GM18505 (cell line): Measurements from ENCODE around the gene OR4C45.
"Not testable (repeated sequence)": the region's sequence is repeated elsewhere in the genome, so short reads cannot be mapped to it uniquely, and the experiment has no call there.

ENCODE experiments used
- ATAC-seq: cut with Tn5 transposase; IDR thresholded peaks from one replicate; pipeline ENCODE4 v1.9.1; 2021; ENCODE audit not compliant: unreplicated experiment
- POLR2A ChIP-seq: IDR thresholded peaks from 4 replicates; pipeline ENCODE4 v1.6.1; 2011; ENCODE audit warnings: borderline replicate concordance; ENCODE audit not compliant: insufficient read depth, insufficient read length; ENCODE audit errors: extremely low read depth

The OR4C45 gene

DNA sequence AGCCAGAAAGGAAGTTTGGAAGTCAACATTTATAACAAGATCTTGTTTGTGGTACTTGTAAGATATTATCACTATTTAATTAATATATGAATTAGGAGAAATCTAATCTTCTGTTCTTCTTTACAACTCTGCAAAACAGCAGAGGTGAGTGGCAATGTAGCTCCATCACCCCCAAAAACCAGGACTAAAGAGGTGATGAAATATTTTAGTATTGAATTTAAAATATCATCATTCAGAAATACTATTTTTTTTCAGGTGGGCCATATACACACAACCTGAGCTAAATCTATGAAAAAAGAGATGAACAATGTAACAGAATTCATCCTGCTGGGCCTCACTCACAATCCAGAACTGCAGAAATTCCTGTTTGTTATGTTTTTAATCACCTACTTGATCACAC is at the start of gene OR4C45:
Gene OR4C45 (plus strand): TSS at position 301 of the 400 bp plus-strand sequence.
- no peak for ATAC-seq
- TF ChIP-seq POLR2A, result no peak

DNA sequence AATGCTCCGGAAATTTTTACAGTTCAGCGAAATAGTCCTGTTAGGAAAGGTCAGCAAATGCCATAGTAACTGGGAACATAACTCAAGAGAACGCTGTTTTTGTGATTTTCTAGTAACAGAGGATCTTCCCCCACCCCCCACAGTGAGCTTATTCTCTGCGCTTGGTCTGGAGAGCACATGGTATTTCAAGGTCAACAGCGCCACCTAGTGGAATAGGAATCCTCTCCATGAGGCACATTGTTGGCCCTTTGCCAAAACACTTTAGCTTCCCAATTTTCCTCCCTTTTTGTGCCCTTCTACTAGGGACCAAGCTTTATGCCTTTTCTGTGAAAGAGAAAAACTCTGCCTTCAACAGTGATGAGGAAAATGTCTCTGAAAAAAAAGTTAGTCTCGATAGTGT is 37.1 kb upstream of the OR4C45 start:
- no peak for ATAC-seq
- no peak for TF ChIP-seq POLR2A

DNA sequence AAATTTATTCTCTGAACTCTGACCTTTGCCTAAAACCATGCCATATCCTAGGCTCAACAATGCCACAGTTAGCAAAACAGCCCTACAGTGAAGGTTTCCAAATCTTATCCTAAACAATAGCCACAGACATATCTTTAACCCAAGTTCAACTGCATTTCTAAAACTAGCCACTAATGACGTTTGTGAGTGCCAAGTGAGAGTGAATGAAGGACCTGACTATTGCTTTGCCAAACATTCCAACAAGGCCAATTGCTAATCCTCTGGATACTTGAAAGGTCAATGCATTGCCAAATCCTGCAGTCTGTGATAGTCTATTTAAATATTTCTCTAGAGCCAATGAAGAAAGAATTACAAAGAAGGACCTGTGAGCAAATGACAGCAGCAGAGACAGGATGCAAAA is 2.5 kb upstream of the OR4C45 start:
- ATAC-seq, result no peak
- TF ChIP-seq POLR2A, result no peak

DNA sequence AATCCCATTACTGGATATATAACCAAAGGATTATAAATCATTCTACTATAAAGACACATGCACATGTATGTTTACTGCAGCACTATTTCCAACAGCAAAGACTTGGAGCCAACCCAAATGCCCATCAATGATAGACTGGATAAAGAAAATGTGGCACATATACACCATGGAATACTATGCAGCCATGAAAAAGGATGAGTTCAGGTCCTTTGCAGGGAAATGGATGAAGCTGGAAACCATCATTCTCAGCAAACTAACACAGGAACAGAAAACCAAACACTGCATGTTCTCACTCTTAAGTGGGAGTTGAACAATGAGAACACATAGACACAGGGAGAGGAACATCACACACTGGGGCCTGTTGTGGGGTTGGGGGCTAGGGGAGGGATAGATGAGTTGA is 3.6 kb downstream of the OR4C45 start:
- not testable (repeated sequence) for ATAC-seq

DNA sequence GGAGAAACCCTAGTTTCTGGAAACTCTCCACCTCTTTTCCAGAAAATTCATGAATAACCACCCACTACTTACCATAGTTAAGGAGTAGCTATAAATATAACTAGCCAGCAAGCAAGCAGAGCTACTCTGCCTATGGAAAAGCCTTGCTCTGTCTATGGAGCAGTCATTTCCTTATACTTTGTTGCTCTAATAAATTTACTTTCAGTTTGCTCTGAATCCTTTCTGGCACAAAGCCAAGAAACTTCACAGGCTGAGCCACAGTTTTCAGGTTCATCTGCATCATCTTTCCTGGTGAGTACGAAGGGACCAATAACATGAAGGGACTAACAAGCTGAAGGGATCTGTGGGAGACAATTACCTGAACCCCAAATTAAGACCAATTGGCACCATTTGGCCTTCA is 4.6 kb downstream of the OR4C45 start:
- no peak for ATAC-seq
- no peak for TF ChIP-seq POLR2A

DNA sequence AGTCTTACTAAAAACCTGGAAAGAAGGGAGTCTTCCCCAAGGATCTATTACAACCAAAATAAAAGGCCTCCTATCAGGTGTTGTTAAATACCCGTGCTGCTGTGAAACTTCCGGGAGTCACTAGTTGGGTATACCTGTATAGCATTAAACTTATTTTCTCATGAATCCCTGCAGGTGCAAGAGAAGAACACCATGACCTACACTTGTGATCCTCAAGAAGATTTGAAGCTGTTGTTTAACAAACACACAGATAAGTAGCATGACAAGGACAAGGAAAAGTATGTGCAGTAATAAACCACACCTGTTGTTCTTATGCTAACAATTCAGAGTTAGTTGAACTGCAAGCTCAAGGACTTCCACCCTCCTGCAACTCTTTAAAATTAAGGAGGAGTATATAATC is 12.0 kb downstream of the OR4C45 start:
- no peak for ATAC-seq
- TF ChIP-seq POLR2A, result no peak

DNA sequence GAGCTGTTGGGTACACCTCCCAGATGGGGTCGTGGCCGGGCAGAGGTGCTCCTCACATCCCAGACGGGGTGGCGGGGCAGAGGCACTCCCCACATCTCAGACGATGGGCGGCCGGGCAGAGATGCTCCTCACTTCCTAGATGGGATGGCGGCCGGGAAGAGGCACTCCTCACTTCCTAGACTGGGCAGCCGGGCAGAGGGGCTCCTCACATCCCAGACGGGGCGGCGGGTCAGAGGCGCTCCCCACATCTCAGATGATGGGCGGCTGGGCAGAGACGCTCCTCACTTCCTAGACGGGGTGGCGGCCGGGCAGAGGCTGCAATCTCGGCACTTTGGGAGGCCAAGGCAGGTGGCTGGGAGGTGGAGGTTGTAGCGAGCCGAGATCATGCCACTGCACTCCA is 30.4 kb downstream of the OR4C45 start:
- ATAC-seq, result not testable (repeated sequence)

DNA sequence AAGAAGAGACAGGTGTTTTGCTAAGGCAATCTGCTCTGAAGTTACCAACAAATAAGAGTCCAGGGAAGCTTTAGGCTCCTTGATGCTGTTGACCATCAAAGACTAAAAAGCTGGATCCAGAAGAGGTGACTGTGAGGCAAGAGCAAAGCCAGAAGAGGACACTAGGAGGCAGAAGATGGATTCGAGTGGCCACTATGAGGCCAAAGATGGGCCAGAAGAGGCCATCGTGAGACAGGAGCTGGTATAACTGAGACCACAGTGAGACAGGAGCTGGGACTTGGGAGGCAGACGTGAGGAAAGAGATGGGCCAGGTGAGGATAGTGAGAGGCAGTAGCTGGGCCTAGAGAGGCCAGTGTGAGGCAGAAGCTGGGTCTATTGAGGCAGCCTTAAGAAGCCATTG is 37.7 kb downstream of the OR4C45 start:
- ATAC-seq, result no peak
- no peak for TF ChIP-seq POLR2A

DNA sequence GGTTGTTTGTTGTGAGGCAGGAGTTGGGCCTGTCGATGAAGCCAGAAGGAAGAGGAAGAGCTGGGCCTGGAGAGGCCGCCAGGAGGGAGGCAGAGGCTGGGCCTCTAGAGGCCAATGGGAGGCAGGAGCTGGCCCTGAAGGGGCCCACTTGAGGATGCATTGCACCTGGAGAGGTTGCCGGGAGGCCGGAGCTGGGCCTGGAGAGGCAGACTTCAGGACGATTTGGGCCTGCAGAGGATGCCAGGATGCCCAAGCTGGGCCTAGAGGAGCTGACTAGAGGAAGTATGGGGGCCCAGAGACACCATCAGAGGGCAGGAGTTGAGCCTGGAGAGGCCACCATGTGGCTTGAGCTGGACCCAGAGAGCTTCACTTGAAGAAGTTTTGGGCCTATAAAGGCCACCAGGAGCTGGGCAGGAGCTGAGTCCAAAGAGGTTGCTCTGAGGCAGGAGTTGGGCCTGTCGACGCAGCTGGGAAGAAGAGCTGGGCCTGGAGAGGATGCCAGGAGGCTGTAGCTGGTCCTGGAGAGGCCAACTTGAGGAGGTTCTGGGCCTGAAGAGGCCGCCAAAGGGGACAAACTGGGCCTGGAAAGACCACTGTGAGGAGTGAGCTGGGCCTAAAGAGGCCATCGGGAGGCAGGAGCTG is 39.0 kb downstream of the OR4C45 start:
- no peak for ATAC-seq
- no peak for TF ChIP-seq POLR2A

DNA sequence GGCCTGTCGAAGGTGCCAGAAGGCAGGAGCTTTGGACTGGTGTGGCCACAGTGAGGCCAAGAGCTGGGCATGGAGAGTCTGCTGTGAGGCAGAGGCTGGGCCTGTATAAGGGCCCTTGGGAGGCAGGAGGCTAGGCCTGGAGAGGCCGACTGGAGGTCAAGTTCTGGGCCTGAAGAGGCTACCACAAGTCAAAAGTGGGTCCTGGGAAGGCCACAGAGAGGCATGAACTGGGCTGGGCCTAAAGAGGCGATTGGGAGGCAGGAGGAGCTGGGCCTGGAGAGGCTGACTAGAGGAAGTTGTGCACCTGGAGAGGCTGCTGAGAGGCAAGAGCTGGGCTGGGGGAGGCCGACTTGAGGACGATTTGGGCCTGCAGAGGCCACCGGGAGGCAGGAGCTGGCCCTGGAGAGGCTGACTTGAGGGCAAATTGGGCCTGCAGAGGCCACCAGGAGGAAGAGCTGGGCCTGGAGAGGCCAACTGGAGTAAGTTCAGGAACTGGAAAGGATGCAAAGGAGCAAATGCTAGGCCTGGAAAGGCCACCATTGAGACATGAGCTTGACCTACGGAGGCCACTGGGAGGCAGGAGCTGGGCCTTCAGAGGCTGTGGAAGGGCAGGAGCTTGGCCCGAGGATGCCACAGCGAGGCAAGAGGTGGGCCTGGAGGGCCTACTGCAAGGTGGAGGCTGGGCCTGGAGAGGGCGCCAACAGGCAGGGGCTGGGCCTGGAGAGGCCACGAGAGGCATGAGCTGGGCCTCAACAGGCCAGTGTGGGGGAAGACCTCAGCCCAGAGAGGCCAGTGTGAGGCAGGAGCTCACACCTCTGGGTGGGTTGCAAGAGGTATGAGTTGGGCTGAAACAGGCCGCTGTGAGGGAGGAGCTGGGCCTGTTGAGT is 39.8 kb downstream of the OR4C45 start:
- no peak for ATAC-seq
- TF ChIP-seq POLR2A, result no peak

DNA sequence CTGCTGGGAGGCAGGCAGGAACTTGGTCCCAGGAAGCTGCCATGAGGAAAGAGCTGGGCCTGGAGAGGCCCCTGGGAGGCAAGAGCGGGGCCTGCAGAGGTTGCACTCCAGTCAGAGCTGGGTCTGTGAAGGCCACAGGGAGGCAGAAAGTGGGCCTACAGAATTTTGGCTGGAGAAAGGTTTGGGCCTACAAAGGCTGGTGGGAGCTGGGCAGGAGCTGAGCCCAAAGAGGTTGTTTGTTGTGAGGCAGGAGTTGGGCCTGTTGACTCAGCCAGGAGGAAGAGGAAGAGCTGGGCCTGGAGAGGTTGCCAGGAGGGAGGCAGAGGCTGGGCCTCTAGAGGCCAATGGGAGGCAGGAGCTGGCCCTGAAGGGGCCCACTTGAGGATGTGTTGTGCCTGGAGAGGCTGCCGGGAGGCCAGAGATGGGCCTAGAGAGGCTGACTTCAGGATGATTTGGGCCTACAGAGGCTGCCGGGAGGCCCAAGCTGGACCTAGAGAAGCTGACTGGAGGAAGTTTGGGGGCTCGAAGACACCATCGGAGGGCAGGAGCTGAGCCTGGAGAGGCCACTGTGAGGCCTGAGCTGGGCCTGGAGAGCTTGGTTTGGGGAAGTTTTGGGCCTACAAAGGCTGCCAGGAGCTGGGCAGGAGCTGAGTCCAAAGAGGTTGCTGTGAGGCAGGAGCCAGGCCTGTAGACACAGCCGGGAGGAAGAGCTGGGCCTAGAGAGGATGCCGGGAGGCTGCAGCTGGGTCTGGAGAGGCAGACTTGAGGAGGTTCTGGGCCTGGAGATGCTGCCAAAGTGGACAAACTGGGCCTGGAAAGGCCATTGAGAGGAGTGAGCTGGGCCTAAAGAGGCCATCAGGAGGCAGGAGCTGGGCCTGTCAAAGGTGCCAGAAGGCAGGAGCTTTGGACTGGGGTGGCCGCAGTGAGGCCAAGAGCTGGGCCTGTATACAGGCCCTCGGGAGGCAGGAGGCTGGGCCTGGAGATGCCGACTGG is 40.7 kb downstream of the OR4C45 start:
- no peak for ATAC-seq
- TF ChIP-seq POLR2A, result no peak

DNA sequence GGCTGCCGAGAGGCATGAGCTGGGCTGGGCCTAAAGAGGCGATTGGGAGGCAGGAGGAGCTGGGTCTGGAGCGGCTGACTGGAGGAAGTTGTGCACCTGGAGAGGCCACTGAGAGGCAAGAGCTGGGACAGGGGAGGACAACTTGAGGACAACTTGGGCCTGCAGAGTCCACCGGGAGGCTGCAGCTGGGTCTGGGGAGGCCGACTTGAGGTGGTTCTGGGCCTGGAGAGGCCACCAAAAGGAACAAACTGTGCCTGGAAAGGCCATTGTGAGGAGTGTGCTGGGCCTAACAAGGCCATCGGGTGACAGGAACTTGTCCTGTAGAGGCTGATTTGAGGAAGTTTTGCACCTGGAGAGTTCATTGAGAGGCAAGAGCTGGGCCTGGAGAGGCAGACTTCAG is 41.5 kb downstream of the OR4C45 start:
- ATAC-seq, result no peak
- no peak for TF ChIP-seq POLR2A

DNA sequence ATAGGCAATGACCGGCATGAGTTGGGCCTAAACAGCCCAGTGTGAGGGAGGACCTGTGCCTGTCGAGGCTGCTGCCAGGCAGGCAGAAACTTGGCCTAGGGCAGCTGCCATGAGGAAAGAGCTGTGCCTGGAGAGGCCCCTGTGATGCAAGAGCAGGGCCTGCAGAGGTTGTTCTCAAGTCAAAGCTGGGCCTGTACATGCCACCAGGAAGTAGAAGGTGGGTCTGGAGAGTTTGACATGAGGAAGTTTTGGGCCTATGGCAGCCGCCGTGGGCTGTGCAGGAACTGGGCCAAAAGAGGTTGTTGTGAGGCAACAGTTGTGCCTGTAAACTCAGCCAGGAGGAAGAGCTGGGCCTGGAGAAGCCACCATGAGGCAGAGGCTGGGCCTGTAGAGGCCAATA is 43.2 kb downstream of the OR4C45 start:
- TF ChIP-seq POLR2A, result no peak
- ATAC-seq, result no peak
